NCI-H146 treated with DMSO at 0.1 percent for 48 hours (cell line): ENCODE measurements around the gene ENTR1.
A peak's percentile ranks its signal among the peaks of the same experiment; 100 is the strongest.

Source experiments
- DNase-seq: peaks from one replicate; lab custom pipeline; 2025; ENCODE audit not compliant: unreplicated experiment; lab: John Stamatoyannopoulos, UW

Gene ENTR1

DNA sequence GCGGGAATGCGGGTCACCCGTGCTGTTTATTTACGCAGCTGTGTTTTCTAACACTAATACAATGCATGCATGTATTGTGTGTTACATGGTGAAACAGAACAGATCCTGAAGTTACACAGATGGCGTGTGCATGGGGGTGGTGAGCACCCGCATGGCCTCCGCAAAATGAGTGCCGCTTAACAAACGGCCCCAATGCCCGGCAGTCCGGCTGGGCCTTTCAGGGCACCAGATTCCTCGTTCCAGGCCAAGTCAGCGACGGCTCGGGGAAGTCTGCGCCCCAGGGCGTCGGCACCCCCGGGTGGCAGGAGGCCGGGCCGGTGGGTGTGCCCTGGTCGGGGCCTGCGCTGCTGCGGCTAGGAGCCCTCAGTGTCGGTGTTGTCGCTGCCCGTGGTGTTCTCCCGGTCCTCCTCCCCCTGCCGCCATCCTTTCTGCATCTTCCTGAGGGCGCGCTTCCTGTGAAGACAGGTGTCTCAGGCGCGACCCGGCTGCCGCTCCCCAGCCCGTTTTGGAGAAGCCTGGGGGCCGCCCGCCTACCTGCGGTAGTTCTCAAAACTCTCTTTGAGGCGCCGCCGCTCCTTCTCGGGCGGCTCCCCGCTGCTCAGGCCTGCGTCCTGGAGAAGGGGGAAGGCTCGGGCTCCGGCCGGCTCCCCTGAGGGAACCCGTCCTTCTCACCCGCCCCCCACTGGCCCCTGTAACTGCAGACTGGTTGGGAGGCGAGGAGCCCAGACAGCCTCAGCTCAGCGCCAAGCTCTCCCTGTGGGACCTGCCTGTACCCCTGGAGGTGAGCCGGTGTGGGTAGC is 46.3 kb downstream of the ENTR1 start:
- peak; percentile 24 for DNase-seq

GRCh38 chr9:136363106-136363948 is 47.1 kb downstream of the ENTR1 start, which contains the start of gene DNLZ:
Gene DNLZ, minus strand, starts transcription at chr9:136363744. Its CDS starts 30 bp downstream, at chr9:136363714.
- peak; percentile 62 for DNase-seq

DNA sequence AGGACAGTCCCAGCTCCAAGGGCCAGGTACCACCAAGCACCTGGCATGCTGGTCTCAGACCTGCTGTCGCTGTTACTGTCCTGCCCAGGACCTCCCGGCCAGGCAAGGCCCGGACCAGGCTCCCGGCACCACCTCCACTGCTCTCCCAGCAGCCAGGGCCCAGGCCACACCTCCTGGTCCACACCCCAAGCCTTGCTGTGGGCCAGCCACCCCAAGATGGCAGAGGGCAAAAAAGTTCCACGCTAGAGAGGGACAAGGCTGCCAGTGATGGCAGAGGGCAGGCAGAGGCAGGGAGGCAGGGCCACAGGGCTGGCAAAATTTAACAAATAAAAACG is 48.0 kb downstream of the ENTR1 start:
- no peak for DNase-seq

GRCh38 chr9:136361754-136362449 is 48.5 kb downstream of the ENTR1 start:
- DNase-seq, result no peak

DNA sequence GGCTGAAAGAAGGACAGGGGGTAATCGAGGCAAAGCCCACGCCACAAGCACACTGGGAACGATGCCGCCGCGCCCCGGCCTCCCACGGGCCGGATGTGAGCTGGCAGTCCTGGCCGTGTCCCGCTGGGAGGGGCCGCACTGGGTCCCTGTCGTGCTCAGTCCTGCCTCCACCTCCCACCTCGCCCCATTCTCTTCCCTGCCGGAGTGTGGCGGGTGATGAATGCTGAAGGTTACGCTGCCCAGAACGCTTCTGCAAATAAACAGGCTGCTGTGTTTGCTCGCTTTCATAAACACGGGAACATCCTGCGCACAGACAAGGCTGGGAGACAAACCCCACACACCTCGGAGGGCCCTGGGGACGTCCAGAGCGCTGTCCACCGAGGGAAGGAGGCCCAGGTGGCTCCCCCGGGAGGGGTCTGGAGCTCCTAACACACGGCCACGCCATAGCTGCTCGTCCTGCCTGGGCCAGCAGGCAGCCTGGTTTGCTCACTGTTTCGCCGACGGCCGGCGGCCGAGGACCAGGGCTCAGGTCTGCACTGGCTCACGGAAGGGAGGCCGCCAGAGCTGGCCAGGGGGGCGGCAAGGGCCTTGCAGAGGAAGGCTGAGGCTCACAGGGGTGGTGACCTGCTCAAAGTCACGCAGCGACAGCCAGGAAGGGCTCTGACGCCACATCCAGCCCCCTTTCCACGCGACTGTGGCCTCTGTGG is 49.2 kb downstream of the ENTR1 start:
- DNase-seq, result no peak

DNA sequence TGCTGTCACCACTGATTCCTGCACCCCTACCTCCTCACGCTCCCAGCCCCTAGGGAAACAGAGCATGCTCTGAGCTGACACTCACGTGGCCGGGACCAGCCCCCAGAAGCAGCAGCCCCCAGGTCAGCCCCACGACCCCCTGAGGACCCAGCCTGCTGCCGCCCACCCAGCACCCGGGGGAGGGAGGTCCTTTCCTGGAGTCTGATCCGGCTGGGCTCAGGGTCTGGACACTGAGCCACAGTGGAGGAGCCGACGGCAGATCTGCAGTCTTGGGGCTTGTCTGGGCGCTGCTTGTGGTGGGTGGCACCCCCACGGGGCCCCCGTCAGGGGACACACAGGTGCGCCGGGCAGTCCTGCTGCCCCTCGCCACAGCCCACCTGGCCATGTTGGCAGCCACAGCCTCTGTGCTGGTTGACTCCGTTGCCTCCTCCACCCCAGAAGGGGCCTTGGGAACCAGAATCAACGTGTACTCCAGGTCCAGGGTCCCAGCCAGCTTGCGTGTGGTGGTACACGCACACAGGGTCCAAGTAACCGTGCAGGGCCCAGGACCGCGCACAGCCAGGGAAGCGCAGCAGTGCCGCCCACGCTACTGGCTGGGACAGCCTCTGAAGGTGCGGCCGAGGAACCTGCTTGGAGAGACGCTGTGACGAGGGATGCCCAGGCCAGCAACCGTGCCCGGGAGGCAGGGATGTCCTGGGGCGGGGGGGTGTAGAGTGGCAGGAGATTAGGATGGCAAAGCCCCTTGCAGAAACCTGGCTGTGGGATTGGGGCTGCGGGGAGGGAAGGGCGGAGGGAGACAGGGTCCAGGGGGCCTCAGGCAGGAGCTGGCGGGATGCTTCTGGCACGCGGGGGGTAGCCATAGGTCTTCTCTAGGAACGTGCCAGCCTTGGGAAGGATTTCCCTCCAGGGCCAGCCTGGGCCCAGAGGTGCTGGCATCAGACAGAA is 50.4 kb downstream of the ENTR1 start:
- no peak for DNase-seq

GRCh38 chr9:136358888-136359287 is 51.5 kb downstream of the ENTR1 start:
- DNase-seq, result no peak

DNA sequence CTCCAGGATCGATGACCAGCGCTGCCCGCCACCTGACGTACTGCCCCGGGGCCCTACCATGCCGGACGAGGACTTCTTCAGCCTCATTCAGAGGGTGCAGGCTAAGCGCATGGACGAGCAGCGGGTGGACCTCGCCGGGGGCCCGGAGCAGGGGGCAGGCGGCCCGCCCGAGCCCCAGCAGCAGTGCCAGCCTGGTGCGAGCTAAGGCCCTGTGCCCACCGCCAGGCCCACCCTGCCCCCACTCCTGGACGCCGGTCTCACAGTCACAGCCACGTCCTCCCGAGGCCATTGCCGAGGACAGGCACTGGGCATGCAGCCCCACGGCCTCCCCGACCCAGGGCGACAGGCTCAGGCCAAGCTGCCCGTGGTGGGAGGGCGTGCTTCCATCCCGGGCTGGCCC is 52.4 kb downstream of the ENTR1 start:
- no peak for DNase-seq

DNA sequence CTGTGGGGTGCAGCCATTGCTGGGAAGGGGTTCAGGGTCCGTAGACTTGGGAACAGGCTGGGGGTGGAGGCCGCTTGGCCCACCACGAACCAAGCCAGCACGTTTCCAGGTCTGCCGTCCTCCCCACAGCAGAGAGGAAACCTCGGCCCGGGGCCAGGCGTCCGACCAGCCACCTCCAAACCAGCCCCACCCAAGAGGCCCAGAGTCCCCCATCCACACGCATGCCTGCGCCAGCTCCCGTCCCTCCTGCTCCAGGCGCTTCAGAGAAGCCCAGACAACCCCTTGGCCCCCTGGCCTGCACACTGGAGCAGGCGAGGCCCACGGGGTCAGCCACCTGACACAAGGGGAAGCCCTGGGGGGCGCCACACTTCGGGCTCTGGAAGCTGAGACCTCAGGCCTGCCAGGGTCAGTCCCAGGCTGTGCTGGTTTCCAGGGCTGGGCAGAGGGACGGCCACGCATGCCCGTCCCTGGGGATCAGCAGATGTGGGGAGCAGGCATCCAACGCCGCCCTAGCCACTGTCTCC is 53.1 kb downstream of the ENTR1 start:
- no peak for DNase-seq

DNA sequence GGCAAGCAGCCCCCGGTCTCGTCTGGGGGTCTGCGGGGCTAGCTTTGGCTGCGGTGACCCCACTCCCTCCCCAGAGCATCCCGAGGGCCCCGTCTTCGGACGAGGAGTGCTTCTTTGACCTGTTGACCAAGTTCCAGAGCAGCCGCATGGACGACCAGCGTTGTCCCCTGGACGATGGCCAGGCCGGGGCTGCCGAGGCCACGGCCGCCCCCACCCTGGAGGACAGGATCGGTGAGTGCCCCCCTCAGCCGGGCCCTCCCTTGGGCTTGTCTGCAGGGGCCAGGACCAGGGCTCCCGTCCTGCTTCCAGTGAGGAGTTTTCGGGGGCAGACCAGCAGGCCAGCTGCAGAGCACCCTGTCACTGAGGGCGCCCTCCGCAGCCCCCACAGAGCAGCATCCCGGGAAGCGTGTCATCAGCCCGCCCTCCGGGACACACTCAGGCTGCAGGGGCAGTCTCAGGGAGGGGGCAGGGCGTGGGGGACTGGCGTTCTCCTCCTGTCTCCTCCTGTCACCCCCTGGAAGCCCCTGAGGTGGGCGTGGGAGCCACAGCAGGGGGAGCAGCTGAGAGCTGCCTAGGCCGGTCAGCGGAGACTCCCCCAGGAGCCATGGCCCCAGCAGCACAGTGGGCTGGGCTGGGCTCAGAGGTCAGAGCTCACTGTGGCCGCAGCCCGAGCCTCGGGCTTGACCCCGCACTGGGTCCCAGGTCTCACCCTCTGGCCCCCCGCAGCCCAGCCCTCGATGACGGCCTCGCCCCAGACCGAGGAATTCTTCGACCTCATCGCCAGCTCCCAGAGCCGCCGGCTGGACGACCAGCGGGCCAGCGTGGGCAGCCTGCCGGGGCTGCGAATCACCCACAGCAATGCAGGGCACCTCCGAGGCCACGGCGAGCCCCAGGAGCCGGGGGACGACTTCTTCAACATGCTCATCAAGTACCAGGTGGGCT is 54.5 kb downstream of the ENTR1 start:
- no peak for DNase-seq

DNA sequence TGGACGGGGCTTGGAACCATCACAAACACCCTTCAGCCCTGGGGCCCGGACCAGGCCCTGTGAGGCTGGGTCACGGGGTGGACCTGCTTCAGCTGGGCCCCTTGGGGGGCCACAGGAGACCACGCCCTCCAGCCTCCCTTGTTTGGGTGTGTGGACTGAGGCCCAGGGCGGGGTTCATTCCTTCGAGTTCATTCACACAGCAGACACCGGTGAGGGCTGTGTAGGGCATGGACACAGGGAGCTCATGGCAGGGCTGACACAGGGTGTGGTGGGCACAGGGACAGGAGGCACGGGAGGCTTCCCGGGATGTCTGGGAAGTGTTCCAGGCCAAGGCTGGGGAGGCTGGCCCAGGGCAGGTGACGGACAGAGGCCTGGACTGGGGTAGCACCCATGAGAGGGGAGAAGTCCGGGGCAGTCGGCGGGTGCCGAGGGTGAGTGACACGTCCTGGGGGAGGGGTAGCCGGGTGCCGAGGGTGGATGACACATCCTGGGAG is 55.8 kb downstream of the ENTR1 start:
- no peak for DNase-seq

GRCh38 chr9:136353757-136354488 is 56.5 kb downstream of the ENTR1 start:
- DNase-seq, result no peak

GRCh38 chr9:136353088-136353487 is 57.3 kb downstream of the ENTR1 start:
- DNase-seq, result no peak

- no peak for DNase-seq
These were observed 57.7 kb downstream of the ENTR1 start for GRCh38 chr9:136352682-136353081.
